AG10803 (cell line): ENCODE results near the gene BAIAP2.

ENCODE experiments used
- DNase-seq: peaks from one replicate; pipeline ENCODE4 v3.0.0; 2010; ENCODE audit warnings: low read depth
- H3K4me3 ChIP-seq: 2 replicates; pipeline ENCODE4 v1.5.1; 2011; ENCODE audit warnings: mild to moderate bottlenecking, low read length, control low read depth
- CTCF ChIP-seq: conservative IDR thresholded peaks from 2 replicates; pipeline ENCODE4 v1.5.1; 2011; ENCODE audit warnings: mild to moderate bottlenecking, low read length, control low read depth, inconsistent platforms

BAIAP2 gene

DNA sequence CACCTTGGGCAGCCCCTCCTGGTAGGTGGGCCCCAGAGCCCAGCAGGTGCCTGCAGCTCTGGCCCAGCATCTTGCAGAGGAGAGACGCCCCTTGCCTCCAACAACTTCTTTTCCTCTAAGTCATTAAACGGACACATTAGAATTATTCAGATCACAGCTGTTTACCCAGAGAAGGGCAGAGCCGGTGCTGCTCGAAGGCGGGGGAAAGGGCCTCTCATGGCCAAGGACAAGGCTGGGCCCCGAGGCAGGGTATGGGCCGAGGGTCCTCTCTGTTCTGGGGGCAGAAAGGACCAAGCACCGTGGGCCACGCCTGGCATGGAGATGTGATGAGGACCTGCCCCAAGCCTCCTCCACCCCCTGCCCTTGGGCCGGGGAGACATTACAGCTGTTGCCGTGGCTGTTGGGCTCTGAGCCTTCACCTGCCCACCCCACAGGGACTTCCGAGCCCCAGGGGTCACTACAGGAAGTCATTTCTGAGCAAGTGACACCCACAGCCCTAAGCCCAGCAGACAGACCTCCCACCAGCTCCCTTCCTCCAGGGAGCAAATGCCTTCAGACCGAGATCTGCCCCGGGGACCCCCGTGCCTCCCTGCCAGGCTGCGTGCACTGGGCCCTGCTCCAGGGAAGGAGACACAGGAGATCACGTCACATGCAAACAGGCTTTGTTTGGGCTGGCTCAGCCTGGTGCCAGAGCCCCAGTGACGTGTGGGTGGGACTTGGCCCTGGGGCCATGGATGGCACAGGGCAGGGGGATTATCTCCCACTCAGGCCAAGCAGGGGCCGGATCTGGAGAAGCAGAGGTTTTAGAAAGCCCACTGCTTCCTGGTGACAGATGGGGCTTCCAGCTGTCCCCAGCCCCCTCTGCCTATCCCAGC, 129.7 kb downstream of the BAIAP2 start:
- no peak overlapping the region for H3K4me3 ChIP-seq
- DNase-seq, result no peak
- TF ChIP-seq CTCF, result no peak

DNA sequence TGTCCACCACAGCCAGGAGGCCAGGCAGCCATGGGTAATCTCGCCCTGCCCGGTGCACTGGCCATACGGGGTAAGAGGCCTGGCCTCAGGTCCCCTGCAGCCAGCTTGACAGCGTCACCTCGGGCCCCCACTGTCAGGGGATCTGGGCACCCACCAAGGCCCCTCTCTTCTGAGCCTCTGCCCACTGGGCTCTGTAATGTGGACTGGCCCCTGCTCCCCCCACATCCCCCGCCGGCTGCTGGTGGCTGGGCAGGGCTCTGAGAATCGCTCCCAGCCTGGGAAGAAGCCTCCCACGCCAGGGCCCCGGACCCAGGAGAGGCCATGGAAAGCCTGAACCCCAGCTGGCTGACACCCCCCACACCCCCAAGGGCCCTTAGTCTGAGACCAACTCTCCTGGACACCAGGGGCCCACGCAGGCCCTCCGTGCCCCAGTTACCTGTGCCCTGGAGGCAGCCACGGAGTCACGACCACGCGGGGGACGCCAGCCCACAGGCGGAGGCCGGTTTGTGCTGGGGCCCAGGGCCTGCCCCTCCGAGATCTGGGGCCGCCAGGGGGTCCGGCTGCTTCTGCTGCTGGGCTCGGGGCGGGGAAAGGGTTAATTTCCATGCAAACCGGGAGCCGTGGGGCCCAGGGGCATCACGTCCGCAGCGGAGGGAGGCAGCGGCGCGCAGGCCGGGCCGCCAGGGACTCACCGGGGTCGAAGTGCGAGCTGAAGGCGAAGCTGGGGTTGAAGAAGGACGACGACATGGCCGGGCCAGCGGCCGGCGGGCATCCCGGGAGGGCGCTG, 130.5 kb downstream of the BAIAP2 start, which contains the start of gene PVALEF:
PVALEF (plus strand) TSS at position 262 of the 787 bp plus-strand sequence. CDS start 15,720 bp downstream, outside the sequence.
- no peak for TF ChIP-seq CTCF
- no peak for DNase-seq
- H3K4me3 ChIP-seq, result no peak within 1 kb of the TSS

- DNase-seq, result no peak
- H3K4me3 ChIP-seq, result no peak within 1 kb of the TSS
- no peak for TF ChIP-seq CTCF
Measured at GRCh38 chr17:81166033-81166492, 131.1 kb downstream of the BAIAP2 start, which contains the start of gene AATK. Gene AATK (minus strand): TSS chr17:81166221. CDS start chr17:81165992, 229 bp downstream.
